ENCODE measurements around the gene LDHB.

LDHB gene

DNA sequence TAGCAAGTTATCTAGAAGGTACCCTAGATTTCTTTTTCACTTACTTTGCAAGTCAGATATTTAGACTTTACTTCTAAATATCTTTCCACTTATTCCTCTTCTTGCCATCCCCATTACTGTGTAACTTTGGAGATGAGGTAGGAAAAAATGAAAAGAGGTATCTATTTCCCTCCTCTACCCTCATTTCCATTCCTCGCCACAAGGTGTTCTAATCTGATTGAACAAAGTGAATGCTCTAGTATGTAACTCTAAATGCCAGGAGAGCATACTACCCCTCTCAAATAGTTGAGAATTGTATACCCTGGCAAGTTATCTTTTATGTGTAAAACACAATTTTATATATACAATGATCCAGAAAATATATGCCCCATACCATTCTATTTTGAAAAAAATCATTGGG, 1.7 kb upstream of the LDHB start:
- Histone ChIP-seq H3K9ac (ENCODE audit: low read length) (no peak overlapping the region), H3K4me1 (ENCODE audit: low read length) (peaks cover 20% of the 10 kb centered on the region), H3K9me3 (ENCODE audit: insufficient read depth, low read length) (0 out of 2 replicates have a peak, but pooled peaks cover 3% of the 10 kb centered on the region), H3K36me3 (replicated peaks; ENCODE audit: low read depth, low read length) (peaks cover 21% of the 10 kb centered on the region), H3K4me2 (ENCODE audit: low read length) (no peak overlapping the region), H3K79me2 (ENCODE audit: low read length) (peaks cover 33% of the 10 kb centered on the region), H3K4me3 (ENCODE audit: low read length) (no peak overlapping the region), H4K20me1 (ENCODE audit: insufficient read depth, low read length) (peaks cover 22% of the 10 kb centered on the region), H3K27ac (ENCODE audit: low read length) (no peak overlapping the region), H2AFZ (ENCODE audit: low read depth, low read length) (no peak overlapping the region), H3K27me3 (ENCODE audit: low read depth, low read length) (peaks cover 20% of the 10 kb centered on the region; the same call in 1 of the 2 replicates)
- no peak for TF ChIP-seq EZH2phosphoT487 (IDR thresholded peaks at IDR 0.05; ENCODE audit: low read depth)
- TF ChIP-seq, protein P1, sequence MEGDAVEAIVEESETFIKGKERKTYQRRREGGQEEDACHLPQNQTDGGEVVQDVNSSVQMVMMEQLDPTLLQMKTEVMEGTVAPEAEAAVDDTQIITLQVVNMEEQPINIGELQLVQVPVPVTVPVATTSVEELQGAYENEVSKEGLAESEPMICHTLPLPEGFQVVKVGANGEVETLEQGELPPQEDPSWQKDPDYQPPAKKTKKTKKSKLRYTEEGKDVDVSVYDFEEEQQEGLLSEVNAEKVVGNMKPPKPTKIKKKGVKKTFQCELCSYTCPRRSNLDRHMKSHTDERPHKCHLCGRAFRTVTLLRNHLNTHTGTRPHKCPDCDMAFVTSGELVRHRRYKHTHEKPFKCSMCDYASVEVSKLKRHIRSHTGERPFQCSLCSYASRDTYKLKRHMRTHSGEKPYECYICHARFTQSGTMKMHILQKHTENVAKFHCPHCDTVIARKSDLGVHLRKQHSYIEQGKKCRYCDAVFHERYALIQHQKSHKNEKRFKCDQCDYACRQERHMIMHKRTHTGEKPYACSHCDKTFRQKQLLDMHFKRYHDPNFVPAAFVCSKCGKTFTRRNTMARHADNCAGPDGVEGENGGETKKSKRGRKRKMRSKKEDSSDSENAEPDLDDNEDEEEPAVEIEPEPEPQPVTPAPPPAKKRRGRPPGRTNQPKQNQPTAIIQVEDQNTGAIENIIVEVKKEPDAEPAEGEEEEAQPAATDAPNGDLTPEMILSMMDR (IDR thresholded peaks at IDR 0.05; ENCODE audit: low read depth, low read length): 0 out of 2 replicates have a peak, but pooled peaks have one; percentile 6

DNA sequence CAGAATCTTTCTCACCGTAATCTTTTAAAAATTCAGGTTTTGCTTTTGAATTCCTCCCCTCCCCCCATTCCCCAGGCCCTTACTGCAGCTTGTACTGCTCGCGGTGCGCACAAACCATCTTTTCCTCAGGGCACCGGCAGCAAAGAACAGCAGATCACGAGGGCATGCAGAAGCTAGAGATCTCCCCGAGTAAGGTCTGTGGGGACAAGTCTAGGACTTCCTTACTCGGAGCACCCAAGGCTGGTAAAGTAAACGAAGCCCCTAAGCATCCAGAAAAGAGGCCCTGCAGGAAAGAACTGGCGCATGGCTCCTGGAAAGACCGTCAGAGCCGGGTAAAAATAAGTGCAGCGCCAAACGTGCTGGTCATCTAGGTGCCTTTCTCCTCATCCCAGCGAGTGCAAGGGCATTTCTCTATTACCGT, 727 bp downstream of the LDHB start:
- Histone ChIP-seq H3K9ac (ENCODE audit: low read length) (peak overlapping the region; percentile 93), H3K4me2 (ENCODE audit: low read length) (peak overlapping the region; percentile 99), H4K20me1 (ENCODE audit: insufficient read depth, low read length) (peaks cover 44% of the 10 kb centered on the region), H2AFZ (ENCODE audit: low read depth, low read length) (no peak overlapping the region), H3K9me3 (ENCODE audit: insufficient read depth, low read length) (0 out of 2 replicates have a peak, but pooled peaks cover 3% of the 10 kb centered on the region), H3K79me2 (ENCODE audit: low read length) (peaks cover 58% of the 10 kb centered on the region), H3K4me1 (ENCODE audit: low read length) (peaks cover 24% of the 10 kb centered on the region), H3K4me3 (ENCODE audit: low read length) (peak overlapping the region; percentile 89), H3K36me3 (replicated peaks; ENCODE audit: low read depth, low read length) (peaks cover 40% of the 10 kb centered on the region), H3K27me3 (ENCODE audit: low read depth, low read length) (peaks cover 20% of the 10 kb centered on the region; the same call in 1 of the 2 replicates), H3K27ac (ENCODE audit: low read length) (peak overlapping the region; percentile 79)
- TF ChIP-seq, protein P1 (IDR thresholded peaks at IDR 0.05; ENCODE audit: low read depth, low read length): no peak
- TF ChIP-seq EZH2phosphoT487 (IDR thresholded peaks at IDR 0.05; ENCODE audit: low read depth): no peak

DNA sequence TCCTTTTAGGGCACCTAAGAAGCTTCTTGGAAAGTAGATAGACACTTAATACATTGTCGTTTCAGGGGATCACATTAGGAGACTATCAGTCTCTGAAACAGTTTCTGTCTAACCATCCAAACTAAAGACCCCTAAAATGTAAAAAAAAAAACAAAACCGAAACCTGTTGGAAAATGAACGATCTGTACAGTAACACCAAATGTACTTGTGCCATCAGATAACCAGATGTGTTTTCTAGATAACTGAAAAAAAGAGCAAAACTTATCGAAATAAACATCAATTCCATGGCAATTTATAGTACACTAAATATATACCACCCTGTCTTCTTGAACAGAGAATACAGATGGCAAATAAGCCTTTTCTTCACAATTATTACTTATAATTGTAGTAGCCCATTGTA, 2.1 kb downstream of the LDHB start:
- peaks cover 56% of the 10 kb centered on the region for H4K20me1 ChIP-seq (ENCODE audit: insufficient read depth, low read length)
- no peak overlapping the region for H2AFZ ChIP-seq (ENCODE audit: low read depth, low read length)
- H3K4me2 ChIP-seq (ENCODE audit: low read length): peak overlapping the region; percentile 99
- peak overlapping the region; percentile 93 for H3K9ac ChIP-seq (ENCODE audit: low read length)
- peaks cover 24% of the 10 kb centered on the region for H3K4me1 ChIP-seq (ENCODE audit: low read length)
- H3K79me2 ChIP-seq (ENCODE audit: low read length): peaks cover 71% of the 10 kb centered on the region
- H3K36me3 ChIP-seq (replicated peaks; ENCODE audit: low read depth, low read length): peaks cover 53% of the 10 kb centered on the region
- peaks cover 19% of the 10 kb centered on the region; the same call in 1 of the 2 replicates for H3K27me3 ChIP-seq (ENCODE audit: low read depth, low read length)
- H3K27ac ChIP-seq (ENCODE audit: low read length): 0 out of 2 replicates have a peak overlapping the region, but pooled peaks have one; percentile 79
- H3K4me3 ChIP-seq (ENCODE audit: low read length): peak overlapping the region; percentile 89
- TF ChIP-seq EZH2phosphoT487 (IDR thresholded peaks at IDR 0.05; ENCODE audit: low read depth): no peak
- TF ChIP-seq, protein P1 (IDR thresholded peaks at IDR 0.05; ENCODE audit: low read depth, low read length): no peak
- H3K9me3 ChIP-seq (ENCODE audit: insufficient read depth, low read length): 0 out of 2 replicates have a peak, but pooled peaks cover 3% of the 10 kb centered on the region

DNA sequence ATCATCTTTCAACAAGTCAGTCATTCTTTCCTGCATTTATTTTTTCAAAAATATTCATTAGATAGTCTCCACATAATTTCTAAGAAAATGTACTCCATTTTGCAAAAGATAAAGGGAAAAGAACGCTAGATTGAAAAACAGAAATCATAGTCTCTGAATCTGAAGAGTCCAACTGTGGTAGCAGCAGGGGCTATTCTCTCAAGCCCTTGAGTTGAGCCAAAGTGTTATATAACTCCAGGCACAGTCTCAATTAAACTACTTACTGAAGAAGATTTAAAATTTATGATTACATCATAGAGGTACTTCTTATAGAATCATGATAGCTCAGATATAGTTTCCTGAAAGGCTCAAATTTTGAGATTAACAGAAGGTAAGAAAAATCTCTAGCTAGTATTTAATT, 5.8 kb downstream of the LDHB start:
- Histone ChIP-seq H3K9ac (ENCODE audit: low read length) (no peak overlapping the region), H2AFZ (ENCODE audit: low read depth, low read length) (no peak overlapping the region), H3K4me2 (ENCODE audit: low read length) (no peak overlapping the region), H3K9me3 (ENCODE audit: insufficient read depth, low read length) (no peaks in the 10 kb centered on the region), H3K36me3 (replicated peaks; ENCODE audit: low read depth, low read length) (peaks cover 81% of the 10 kb centered on the region), H3K27me3 (ENCODE audit: low read depth, low read length) (no peaks in the 10 kb centered on the region), H3K4me3 (ENCODE audit: low read length) (no peak overlapping the region), H4K20me1 (ENCODE audit: insufficient read depth, low read length) (peaks cover 85% of the 10 kb centered on the region), H3K79me2 (ENCODE audit: low read length) (peaks cover 100% of the 10 kb centered on the region), H3K27ac (ENCODE audit: low read length) (no peak overlapping the region), H3K4me1 (ENCODE audit: low read length) (peaks cover 37% of the 10 kb centered on the region)
- TF ChIP-seq EZH2phosphoT487 (IDR thresholded peaks at IDR 0.05; ENCODE audit: low read depth): no peak
- TF ChIP-seq, protein P1 (IDR thresholded peaks at IDR 0.05; ENCODE audit: low read depth, low read length): no peak
